Esophagus (tissue), 2 donors: Measurements from ENCODE around the gene ZNF846. TPM values are rescaled to one million over a fixed set of nuclear protein-coding genes. Genes with fewer than 3 reads are reported as not detected.
A peak's percentile ranks its signal among the peaks of the same experiment; 100 is the strongest.
"Not testable (repeated sequence)": the region's sequence is repeated elsewhere in the genome, so short reads cannot be mapped to it uniquely, and the experiment has no call there.

Experiments
- H3K27ac ChIP-seq, 2 donors: one replicate each; pipeline ENCODE4 v1.5.1; 2013; ENCODE audit warnings: low read depth in 2 of 2, mild to moderate bottlenecking in 2 of 2, inconsistent platforms in 1 of 2, low read length in 1 of 2, moderate library complexity in 1 of 2
- H3K27me3 ChIP-seq, 2 donors: one replicate each; pipeline ENCODE4 v1.6.1; 2013; ENCODE audit warnings: low read length in 2 of 2, control low read depth in 1 of 2, mild to moderate bottlenecking in 1 of 2; ENCODE audit not compliant: insufficient read depth in 2 of 2, control insufficient read depth in 1 of 2
- H3K36me3 ChIP-seq, 2 donors: one replicate each; pipeline ENCODE4 v1.6.1; 2013; ENCODE audit warnings: low read length in 1 of 2; ENCODE audit not compliant: control insufficient read depth in 2 of 2, insufficient read depth in 2 of 2
- H3K4me1 ChIP-seq, 2 donors: one replicate each; pipeline ENCODE4 v1.6.1; 2013; ENCODE audit warnings: low read length in 1 of 2; ENCODE audit not compliant: control insufficient read depth in 2 of 2, insufficient read depth in 2 of 2
- H3K4me3 ChIP-seq, 2 donors: one replicate each; pipeline ENCODE4 v1.5.1; 2013; ENCODE audit warnings: low read length in 2 of 2, mild to moderate bottlenecking in 2 of 2, low read depth in 1 of 2, moderate library complexity in 1 of 2
- H3K9me3 ChIP-seq, 2 donors: one replicate each; pipeline ENCODE4 v1.6.1; 2013; ENCODE audit warnings: mild to moderate bottlenecking in 2 of 2, low read depth in 1 of 2, low read length in 1 of 2, moderate library complexity in 1 of 2; ENCODE audit not compliant: control insufficient read depth in 2 of 2, insufficient read depth in 1 of 2
- WGBS, 2 donors: extraction: QIAGEN DNeasy Blood & Tissue Kit; methylation state at CpG; one replicate each; pipeline ENCODE4 v1.1.7; 2013; 5-methylcytosine and 5-hydroxymethylcytosine counted together
- polyA plus RNA-seq, 2 donors: library from polyadenylated mRNA; stranded (reverse); fragments of 200-250 nt; gene quantifications; one replicate each; pipeline ENCODE4 v1.2.3, GENCODE V29; 2013
- donor health status: healthy with polysubstance abuse.
- donor health status: Bipolar disorder and iron deficiency.

The ZNF846 gene
- polyA plus RNA-seq, 2 donors = 8.4 to 17.5 TPM

GRCh38 chr19:9785367-9786331 lies 17.1 kb upstream of the ZNF846 start:
- 1 to 4% methylated on average over 69 to 74 of the region's 74 CpGs for WGBS, 2 donors
- Histone ChIP-seq H3K27ac (peak overlapping the region; percentile 96 to 99), H3K4me1 (no peaks in the 10 kb centered on the region), H3K9me3 (no peaks in the 10 kb centered on the region), H3K4me3 (peak overlapping the region; percentile 61 to 76), H3K36me3 (no peaks in the 10 kb centered on the region), H3K27me3 (no peaks in the 10 kb centered on the region)

- 61 to 70% methylated on average over 6 of the region's 6 CpGs for WGBS, 2 donors
- H3K27me3 ChIP-seq, H3K36me3 ChIP-seq, H3K9me3 ChIP-seq, H3K4me1 ChIP-seq: not testable (repeated sequence)
- H3K27ac ChIP-seq = peak overlapping the region; percentile 63 to 90
- H3K4me3 ChIP-seq = peak overlapping the region in 1 of 2 donors; percentile 76
Observed at GRCh38 chr19:9784163-9784496, 15.6 kb upstream of the ZNF846 start.

GRCh38 chr19:9782338-9782737 lies 13.8 kb upstream of the ZNF846 start:
- H3K9me3 ChIP-seq = no peaks in the 10 kb centered on the region
- no peaks in the 10 kb centered on the region for H3K4me1 ChIP-seq
- H3K27ac ChIP-seq = no peak overlapping the region
- H3K4me3 ChIP-seq = no peak overlapping the region
- 83 to 84% methylated on average over 2 of the region's 2 CpGs for WGBS, 2 donors
- H3K36me3 ChIP-seq = no peaks in the 10 kb centered on the region
- no peaks in the 10 kb centered on the region for H3K27me3 ChIP-seq

GRCh38 chr19:9757544-9758501 lies 10.7 kb downstream of the ZNF846 start:
- no peak overlapping the region for H3K27ac ChIP-seq
- no peak overlapping the region for H3K4me3 ChIP-seq
- 96 to 98% methylated on average over 9 of the region's 9 CpGs for WGBS, 2 donors
- peaks cover 14 to 16% of the 10 kb centered on the region in 2 donors for H3K36me3 ChIP-seq
- peaks cover 0 to 14% of the 10 kb centered on the region in 2 donors for H3K9me3 ChIP-seq
- H3K27me3 ChIP-seq = no peaks in the 10 kb centered on the region
- no peaks in the 10 kb centered on the region for H3K4me1 ChIP-seq

- Histone ChIP-seq H3K4me3 (no peak overlapping the region), H3K9me3 (peaks cover 0 to 14% of the 10 kb centered on the region in 2 donors), H3K4me1 (no peaks in the 10 kb centered on the region), H3K36me3 (peaks cover 0 to 6% of the 10 kb centered on the region in 2 donors), H3K27me3 (no peaks in the 10 kb centered on the region), H3K27ac (no peak overlapping the region)
- 95 to 97% methylated on average over 2 of the region's 2 CpGs for WGBS, 2 donors
Observed at GRCh38 chr19:9752701-9753443, 15.7 kb downstream of the ZNF846 start.

GRCh38 chr19:9751446-9751845 lies 17.1 kb downstream of the ZNF846 start:
- Histone ChIP-seq H3K4me1 (no peaks in the 10 kb centered on the region), H3K27ac (no peak overlapping the region), H3K9me3 (peaks cover 0 to 12% of the 10 kb centered on the region in 2 donors), H3K4me3 (no peak overlapping the region), H3K36me3 (no peaks in the 10 kb centered on the region), H3K27me3 (no peaks in the 10 kb centered on the region)
- WGBS, 2 donors = 95 to 98% methylated on average over 7 of the region's 7 CpGs

- Histone ChIP-seq H3K4me1 (no peaks in the 10 kb centered on the region), H3K27ac (peak overlapping the region; percentile 57 to 84), H3K9me3 (peaks cover 0 to 8% of the 10 kb centered on the region in 2 donors), H3K36me3 (no peaks in the 10 kb centered on the region), H3K4me3 (no peak overlapping the region), H3K27me3 (no peaks in the 10 kb centered on the region)
- WGBS, 2 donors = 81 to 91% methylated on average over 5 of the region's 5 CpGs
Observed at GRCh38 chr19:9741476-9742171, 26.9 kb downstream of the ZNF846 start.

GRCh38 chr19:9735986-9736385 lies 32.6 kb downstream of the ZNF846 start:
- Histone ChIP-seq H3K4me1 (no peaks in the 10 kb centered on the region), H3K36me3 (no peaks in the 10 kb centered on the region), H3K4me3 (no peak overlapping the region), H3K27ac (no peak overlapping the region), H3K9me3 (peaks cover 7 to 10% of the 10 kb centered on the region in 2 donors), H3K27me3 (no peaks in the 10 kb centered on the region)
- WGBS, 2 donors = 92 to 93% methylated on average over 10 of the region's 10 CpGs
